ENCODE results near the gene TNPO3.

The TNPO3 gene

GRCh38 chr7:129024125-129024524, 30.8 kb downstream of the TNPO3 start:
- H3K27ac ChIP-seq: no peak overlapping the region
- no peak for TF ChIP-seq CTCF (conservative IDR thresholded peaks at IDR 0.05)

GRCh38 chr7:129021656-129022055, 33.3 kb downstream of the TNPO3 start:
- no peak overlapping the region for H3K27ac ChIP-seq
- no peak for TF ChIP-seq CTCF (conservative IDR thresholded peaks at IDR 0.05)

GRCh38 chr7:129017933-129018538, 36.9 kb downstream of the TNPO3 start:
- no peak for TF ChIP-seq CTCF (conservative IDR thresholded peaks at IDR 0.05)
- no peak overlapping the region for H3K27ac ChIP-seq

- no peak for TF ChIP-seq CTCF (conservative IDR thresholded peaks at IDR 0.05)
- H3K27ac ChIP-seq: no peak overlapping the region
Observed at GRCh38 chr7:129017264-129017663, 37.6 kb downstream of the TNPO3 start.

- TF ChIP-seq CTCF (conservative IDR thresholded peaks at IDR 0.05): no peak
- no peak overlapping the region for H3K27ac ChIP-seq
Observed at GRCh38 chr7:129014501-129015101, 40.3 kb downstream of the TNPO3 start.

GRCh38 chr7:129013048-129013724, 41.7 kb downstream of the TNPO3 start:
- H3K27ac ChIP-seq: no peak overlapping the region
- TF ChIP-seq CTCF (conservative IDR thresholded peaks at IDR 0.05): no peak

- no peak overlapping the region for H3K27ac ChIP-seq
- no peak for TF ChIP-seq CTCF (conservative IDR thresholded peaks at IDR 0.05)
Observed at GRCh38 chr7:129012641-129013040, 42.3 kb downstream of the TNPO3 start.

All from VCaP (cell line).